Endothelial cell of umbilical vein (primary cell): Measurements from ENCODE around the gene MGAT5B. TPM values are rescaled to one million over a fixed set of nuclear protein-coding genes. Genes with fewer than 3 reads are reported as not detected.

Experiments used
- BruUV-seq: library from RNA; stranded (reverse); fragments of 400-500 nt; replicated peaks from 2 replicates; lab custom pipeline; 2021; lab: Mats Ljungman, UMichigan
- CTCF ChIA-PET: fragments of 300-600, 350-600 bp; sonication (Branson Sonifier 250); formaldehyde crosslinking; loops from one replicate; lab custom pipeline; 2021; ENCODE audit warnings: antibody characterized with exemption, inconsistent platforms; lab: Charles Lee
- POLR2A ChIA-PET: fragments of 300-600, 350-600 bp; sonication (Branson Sonifier 250); formaldehyde crosslinking; loops from one replicate; lab custom pipeline; 2021; ENCODE audit warnings: antibody characterized with exemption, inconsistent platforms; lab: Charles Lee
- DNase-seq: peaks from one replicate; pipeline ENCODE4 v3.0.0-alpha.2; 2011; ENCODE audit warnings: low read depth, low spot score
- FAIRE-seq: peaks from 2 replicates; lab custom pipeline; 2011; peaks lifted over from hg19 to GRCh38; lab: Jason Lieb, UNC
- H2AFZ ChIP-seq: 2 replicates; pipeline ENCODE4 v1.6.0; 2012; ENCODE audit warnings: low read depth, low read length, control low read depth, inconsistent platforms
- H3K27ac ChIP-seq: 2 replicates; pipeline ENCODE4 v1.5.1; 2011; ENCODE audit warnings: low read depth, mild to moderate bottlenecking, control low read depth, low read length, moderate library complexity; ENCODE audit not compliant: insufficient read depth
- H3K27me3 ChIP-seq, 2 experiments: 2 replicates each; pipeline versions ENCODE4 v1.6.0 to v1.6.1; 2011; ENCODE audit warnings: low read length in 2 of 2, mixed read lengths in 1 of 2; ENCODE audit not compliant: control insufficient read depth in 2 of 2, insufficient read depth in 2 of 2
- H3K36me3 ChIP-seq, 2 experiments: 2 replicates in 1 of 2; 3 replicates in 1 of 2; pipeline ENCODE4 v1.5.1; 2011; ENCODE audit warnings: low read length in 2 of 2, mild to moderate bottlenecking in 1 of 2, moderate library complexity in 1 of 2; ENCODE audit not compliant: control insufficient read depth in 2 of 2, insufficient read depth in 2 of 2; ENCODE audit errors: extremely low read depth in 1 of 2
- H3K4me1 ChIP-seq: 3 replicates; pipeline ENCODE4 v1.5.1; 2011; ENCODE audit warnings: mild to moderate bottlenecking, low read length; ENCODE audit not compliant: control insufficient read depth, insufficient read depth; ENCODE audit errors: extremely low read depth
- H3K4me2 ChIP-seq: 2 replicates; pipeline ENCODE4 v1.6.1; 2011; ENCODE audit warnings: low read length, control low read depth, mixed read lengths; ENCODE audit not compliant: insufficient read depth
- H3K4me3 ChIP-seq, 3 experiments: fragments of 200-600 bp in 1 of 3; sonication (generic), shearing (Covaris generic) in 1 of 3; replicated peaks in 1 of 3; 2 replicates each; pipeline ENCODE4 v1.5.1; 2011 to 2016; ENCODE audit warnings: control low read depth in 3 of 3, low read length in 3 of 3, mild to moderate bottlenecking in 2 of 3, inconsistent platforms in 1 of 3, low read depth in 1 of 3, moderate library complexity in 1 of 3; ENCODE audit not compliant: insufficient read depth in 1 of 3
- H3K79me2 ChIP-seq: 2 replicates; pipeline ENCODE4 v1.6.0; 2012; ENCODE audit warnings: low read length, inconsistent platforms; ENCODE audit not compliant: control insufficient read depth, insufficient read depth
- H3K9ac ChIP-seq: replicated peaks from 2 replicates; pipeline ENCODE3; 2011; ENCODE audit warnings: low read length, control low read depth; ENCODE audit not compliant: insufficient read depth; ENCODE audit errors: extremely low read depth
- H3K9me1 ChIP-seq: replicated peaks from 3 replicates; pipeline ENCODE4 v1.6.0; 2011; ENCODE audit warnings: mild to moderate bottlenecking, low read length; ENCODE audit not compliant: control insufficient read depth, insufficient read depth; ENCODE audit errors: extremely low read depth
- H3K9me3 ChIP-seq: replicated peaks from 2 replicates; pipeline ENCODE4 v1.5.1; 2012; ENCODE audit warnings: low read length, inconsistent platforms; ENCODE audit not compliant: control insufficient read depth, insufficient read depth
- H4K20me1 ChIP-seq: replicated peaks from 2 replicates; pipeline ENCODE3; 2011; ENCODE audit warnings: mild to moderate bottlenecking, low read length; ENCODE audit not compliant: control insufficient read depth, insufficient read depth; ENCODE audit errors: extremely low read depth
- EZH2 ChIP-seq: IDR thresholded peaks from 2 replicates; pipeline ENCODE4 v1.6.1; 2012; ENCODE audit warnings: borderline replicate concordance, low read depth, mild to moderate bottlenecking, moderate library complexity, low read length, inconsistent platforms; ENCODE audit not compliant: severe bottlenecking
- FOS ChIP-seq: IDR thresholded peaks from 2 replicates; pipeline ENCODE4 v1.6.1; 2011; ENCODE audit warnings: mild to moderate bottlenecking, low read length, moderate library complexity, borderline replicate concordance; ENCODE audit not compliant: insufficient read depth
- GATA2 ChIP-seq: IDR thresholded peaks from 2 replicates; pipeline ENCODE4 v1.7.0; 2011; ENCODE audit warnings: low read depth, mild to moderate bottlenecking, moderate library complexity, mixed read lengths, low read length; ENCODE audit not compliant: insufficient read length, insufficient read depth
- JUN ChIP-seq: IDR thresholded peaks from 2 replicates; pipeline ENCODE4 v1.6.1; 2011; ENCODE audit warnings: borderline replicate concordance, low read depth; ENCODE audit not compliant: insufficient read length, insufficient read depth
- MYC ChIP-seq: IDR thresholded peaks from one replicate; pipeline ENCODE4 v1.6.1; 2011; ENCODE audit warnings: mild to moderate bottlenecking, low read depth, low read length
- POLR2A ChIP-seq: IDR thresholded peaks from 2 replicates; pipeline ENCODE4 v1.6.1; 2012; ENCODE audit warnings: low read depth, mild to moderate bottlenecking, control low read depth, low read length
- POLR2AphosphoS5 ChIP-seq: IDR thresholded peaks from 2 replicates; pipeline ENCODE4 v1.6.1; 2012; ENCODE audit warnings: low read depth, mild to moderate bottlenecking, control low read depth, low read length, moderate library complexity; ENCODE audit not compliant: insufficient read depth
- dilution Hi-C: fragments of 300-500 bp; cut with MboI; formaldehyde crosslinking; loops from one replicate; pipeline ENCODE4 v1.15.0; 2019; ENCODE audit warnings: low sequenced_read_pairs; ENCODE audit not compliant: extremely low pct_ligation_motif_present
- intact Hi-C: fragments of 100-400 bp; cut with micrococcal nuclease; formaldehyde crosslinking; loops from one replicate; pipeline ENCODE4 v1.10.0; 2022
- polyA plus RNA-seq, 4 experiments: library from polyadenylated mRNA; depleted of rRNA in 3 of 4; stranded (reverse) in 3 of 4; unstranded in 1 of 4; fragments of >200 nt; gene quantifications; 2 replicates each; pipeline versions ENCODE4 v1.2.1 to v1.2.3, GENCODE V29; 2011 to 2012; ENCODE audit warnings: missing spikeins in 1 of 4
- total RNA-seq: library from RNA; stranded (reverse); gene quantifications from 2 replicates; pipeline ENCODE4 v1.2.3, GENCODE V29; 2021
- TF ChIP-seq, protein P1 (sequence below): IDR thresholded peaks from 2 replicates; pipeline ENCODE4 v1.6.1; 2011; ENCODE audit not compliant: insufficient read depth, insufficient read length
- TF ChIP-seq, protein P2 (sequence below), 2 donors: IDR thresholded peaks; 1 replicate in 1 of 2; 2 replicates in 1 of 2; pipeline ENCODE4 v1.5.1; 2011; ENCODE audit warnings: low read length in 2 of 2, mild to moderate bottlenecking in 2 of 2, moderate library complexity in 2 of 2, control low read depth in 1 of 2, inconsistent platforms in 1 of 2, low read depth in 1 of 2; ENCODE audit not compliant: insufficient read depth in 1 of 2; ENCODE audit errors: extremely low read depth in 1 of 2

MGAT5B gene
- total and polyA plus RNA-seq, 2 donors (not counting 3 experiments of a cell fraction or from before 2014, with no cell fraction given), result 1.7 to 2.1 TPM

DNA sequence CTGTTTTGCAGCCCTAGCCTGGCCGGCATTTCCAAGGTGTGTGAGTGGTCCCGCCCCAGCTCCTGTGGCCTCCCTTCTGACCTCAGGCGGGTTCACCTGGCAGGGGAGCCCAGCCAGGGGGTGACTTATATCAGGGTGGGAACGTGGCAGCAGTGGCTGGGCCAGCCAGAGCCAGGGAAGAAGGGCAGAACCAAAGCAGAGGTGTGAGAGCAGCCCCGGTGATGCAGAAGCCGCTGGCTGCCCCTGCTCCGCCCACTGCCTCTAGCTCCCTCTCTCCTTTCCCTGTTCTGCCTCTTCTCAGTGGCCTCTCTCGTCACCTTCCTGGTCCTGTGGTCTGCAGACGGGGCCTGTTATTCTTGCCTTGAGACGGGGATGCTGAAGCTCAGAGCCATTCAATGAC is 12.1 kb downstream of the MGAT5B start:
- no peaks in the 10 kb centered on the region for H3K36me3 ChIP-seq
- intact Hi-C loops, result no loop called here
- DNase-seq, result no peak
- H3K4me1 ChIP-seq, result no peaks in the 10 kb centered on the region
- no peaks in the 10 kb centered on the region for H3K27me3 ChIP-seq
- H3K9me3 ChIP-seq, result no peaks in the 10 kb centered on the region
- no peak overlapping the region for H3K4me3 ChIP-seq
- FAIRE-seq, result no peak
- BruUV-seq, result no TSS peak
- H3K79me2 ChIP-seq, result no peaks in the 10 kb centered on the region
- ChIA-PET POLR2A (no interaction called here), CTCF (interaction anchor here (1.1 to 4.5 kb wide), 4 partner anchors 12 to 176 kb away, joined by 3 to 24 read pairs (median 7); partner anchors contain the start of gene MGAT5B)
- no peaks in the 10 kb centered on the region for H3K9me1 ChIP-seq
- no peak overlapping the region for H3K27ac ChIP-seq
- H4K20me1 ChIP-seq, result no peaks in the 10 kb centered on the region
- no peak overlapping the region for H3K9ac ChIP-seq
- H2AFZ ChIP-seq, result no peak overlapping the region
- dilution Hi-C loops, result no loop called here
- no peak for TF ChIP-seq MYC
- H3K4me2 ChIP-seq, result no peak overlapping the region

DNA sequence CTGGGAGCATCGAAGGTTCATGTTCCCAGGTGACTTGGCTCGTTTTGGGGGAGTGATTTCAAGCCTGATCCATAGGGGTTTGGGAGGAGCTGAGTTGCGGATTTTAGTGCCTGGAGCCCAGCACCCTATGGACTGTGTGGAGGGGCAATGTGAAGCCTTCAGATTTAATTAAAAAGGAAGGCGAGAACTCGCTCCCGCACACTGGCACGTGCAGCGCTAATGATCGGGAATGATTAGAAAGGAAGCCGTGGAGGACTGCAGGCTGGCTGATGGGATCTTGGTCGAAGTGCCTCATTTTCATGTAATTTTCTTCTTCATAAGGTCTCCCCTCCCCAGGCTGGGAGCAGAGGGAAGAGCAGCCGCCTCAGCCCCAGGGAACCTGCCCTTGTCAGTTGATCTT is 12.8 kb downstream of the MGAT5B start:
- Histone ChIP-seq H3K9me3 (no peaks in the 10 kb centered on the region), H3K27ac (no peak overlapping the region), H3K9me1 (no peaks in the 10 kb centered on the region), H4K20me1 (no peaks in the 10 kb centered on the region), H2AFZ (no peak overlapping the region), H3K4me1 (no peaks in the 10 kb centered on the region), H3K79me2 (no peaks in the 10 kb centered on the region), H3K27me3 (no peaks in the 10 kb centered on the region), H3K9ac (no peak overlapping the region), H3K36me3 (no peaks in the 10 kb centered on the region), H3K4me2 (no peak overlapping the region), H3K4me3 (no peak overlapping the region)
- CTCF ChIA-PET, result interaction anchor here (1.1 to 4.5 kb wide), 3 partner anchors 13 to 175 kb away, joined by 3 to 24 read pairs (median 4); partner anchors contain the start of gene MGAT5B
- POLR2A ChIA-PET, result no interaction called here
- FAIRE-seq (no peak), DNase-seq (no peak)
- intact Hi-C loops, result no loop called here
- TF ChIP-seq POLR2A (no peak), MYC (no peak), FOS (no peak), JUN (no peak), POLR2AphosphoS5 (no peak), EZH2 (no peak), GATA2 (no peak)
- TF ChIP-seq, protein P1, sequence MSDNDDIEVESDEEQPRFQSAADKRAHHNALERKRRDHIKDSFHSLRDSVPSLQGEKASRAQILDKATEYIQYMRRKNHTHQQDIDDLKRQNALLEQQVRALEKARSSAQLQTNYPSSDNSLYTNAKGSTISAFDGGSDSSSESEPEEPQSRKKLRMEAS, result no peak
- TF ChIP-seq, protein P2, sequence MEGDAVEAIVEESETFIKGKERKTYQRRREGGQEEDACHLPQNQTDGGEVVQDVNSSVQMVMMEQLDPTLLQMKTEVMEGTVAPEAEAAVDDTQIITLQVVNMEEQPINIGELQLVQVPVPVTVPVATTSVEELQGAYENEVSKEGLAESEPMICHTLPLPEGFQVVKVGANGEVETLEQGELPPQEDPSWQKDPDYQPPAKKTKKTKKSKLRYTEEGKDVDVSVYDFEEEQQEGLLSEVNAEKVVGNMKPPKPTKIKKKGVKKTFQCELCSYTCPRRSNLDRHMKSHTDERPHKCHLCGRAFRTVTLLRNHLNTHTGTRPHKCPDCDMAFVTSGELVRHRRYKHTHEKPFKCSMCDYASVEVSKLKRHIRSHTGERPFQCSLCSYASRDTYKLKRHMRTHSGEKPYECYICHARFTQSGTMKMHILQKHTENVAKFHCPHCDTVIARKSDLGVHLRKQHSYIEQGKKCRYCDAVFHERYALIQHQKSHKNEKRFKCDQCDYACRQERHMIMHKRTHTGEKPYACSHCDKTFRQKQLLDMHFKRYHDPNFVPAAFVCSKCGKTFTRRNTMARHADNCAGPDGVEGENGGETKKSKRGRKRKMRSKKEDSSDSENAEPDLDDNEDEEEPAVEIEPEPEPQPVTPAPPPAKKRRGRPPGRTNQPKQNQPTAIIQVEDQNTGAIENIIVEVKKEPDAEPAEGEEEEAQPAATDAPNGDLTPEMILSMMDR (IDR thresholded peaks at IDR 0.05; ENCODE audit: extremely low read depth in 1 of 2, insufficient read depth in 1 of 2, low read depth in 1 of 2, low read length in 2 of 2), result no peak
- BruUV-seq, result no TSS peak
- dilution Hi-C loops, result no loop called here
